K562 (cell line): ENCODE measurements around the gene TUBB1. TPM values are rescaled to one million over a fixed set of nuclear protein-coding genes. Genes with fewer than 3 reads are reported as not detected.

ENCODE experiments used
- ATAC-seq: fragments of 200-7000 bp; cut with Tn5 transposase; 3 replicates; pipeline ENCODE4 v1.9.1; 2020; ENCODE audit warnings: moderate library complexity
- BruUV-seq: library from RNA; stranded (reverse); fragments of 400-500 nt; replicated peaks from 2 replicates; lab custom pipeline; 2021; lab: Mats Ljungman, UMichigan
- CTCF ChIA-PET: fragments of 300-600 bp; formaldehyde crosslinking; extraction: SDS; loops from one replicate; lab custom pipeline; 2021; ENCODE audit warnings: low intra/inter-chr PET ratio; lab: Yijun Ruan, JAX
- POLR2A ChIA-PET: fragments of 300-600, 350-650 bp; sonication (Branson Sonifier 250); formaldehyde crosslinking; extraction: SDS; loops from one replicate; lab custom pipeline; 2021; ENCODE audit warnings: antibody characterized with exemption, inconsistent platforms; lab: Yijun Ruan, JAX
- DNase-seq, 4 experiments: peaks; one replicate each; pipeline versions ENCODE4 v3.0.0 to v3.0.0-alpha.2; 2011 to 2018; ENCODE audit warnings: low spot score in 3 of 4, mixed read lengths in 3 of 4; ENCODE audit errors: extremely low read depth in 1 of 4
- FAIRE-seq: peaks from 2 replicates; lab custom pipeline; 2011; peaks lifted over from hg19 to GRCh38; lab: Jason Lieb, UNC
- H2AFZ ChIP-seq: 2 replicates; pipeline ENCODE4 v1.6.0; 2011; ENCODE audit warnings: low read depth, low read length, control low read depth, inconsistent platforms
- H3K27ac ChIP-seq: fragments of 200-600 bp; 3 replicates; pipeline ENCODE4 v1.8.0; 2011; ENCODE audit warnings: low read depth, mild to moderate bottlenecking, control low read depth, inconsistent platforms, low read length, moderate library complexity, mixed read lengths; ENCODE audit errors: extremely low read depth
- H3K27me3 ChIP-seq, 2 experiments: fragments of 300-600 bp in 1 of 2; 2 replicates in 1 of 2; 3 replicates in 1 of 2; pipeline versions ENCODE4 v1.6.0 to v1.8.0; 2011; ENCODE audit warnings: inconsistent platforms in 2 of 2, low read length in 2 of 2, mild to moderate bottlenecking in 1 of 2, mixed read lengths in 1 of 2, moderate library complexity in 1 of 2; ENCODE audit not compliant: control insufficient read depth in 2 of 2, insufficient read depth in 2 of 2
- H3K36me3 ChIP-seq: fragments of 300-600 bp; 3 replicates; pipeline ENCODE4 v1.8.0; 2011; ENCODE audit warnings: mild to moderate bottlenecking, low read length, inconsistent platforms; ENCODE audit not compliant: control insufficient read depth, insufficient read depth
- H3K4me1 ChIP-seq, 2 experiments: fragments of 200-600 bp in 1 of 2; replicated peaks in 1 of 2; 2 replicates in 1 of 2; 3 replicates in 1 of 2; pipeline versions ENCODE4 v1.5.1 to v1.8.0; 2011; ENCODE audit warnings: inconsistent platforms in 2 of 2, low read length in 2 of 2, mild to moderate bottlenecking in 1 of 2, mixed read lengths in 1 of 2, moderate library complexity in 1 of 2; ENCODE audit not compliant: control insufficient read depth in 2 of 2, insufficient read depth in 2 of 2
- H3K4me2 ChIP-seq: 2 replicates; pipeline ENCODE4 v1.6.1; 2011; ENCODE audit warnings: low read length, control low read depth, inconsistent platforms, mixed read lengths; ENCODE audit not compliant: insufficient read depth
- H3K4me3 ChIP-seq: fragments of 200-600 bp; sonication (generic), shearing (Covaris generic); 2 replicates; pipeline ENCODE4 v1.5.1; 2016; ENCODE audit warnings: control low read depth, inconsistent platforms
- H3K79me2 ChIP-seq: fragments of 200-600 bp; 3 replicates; pipeline ENCODE4 v1.8.0; 2011; ENCODE audit warnings: low read length, inconsistent platforms; ENCODE audit not compliant: control insufficient read depth, insufficient read depth
- H3K9ac ChIP-seq, 2 experiments: 2 replicates each; pipeline versions ENCODE4 v1.6.0 to v1.6.1; 2011; ENCODE audit warnings: low read depth in 2 of 2, low read length in 2 of 2, control low read depth in 1 of 2, inconsistent platforms in 1 of 2, mild to moderate bottlenecking in 1 of 2, mixed read lengths in 1 of 2; ENCODE audit not compliant: insufficient read depth in 1 of 2
- H3K9me1 ChIP-seq: one replicate; pipeline ENCODE4 v1.6.0; 2011; ENCODE audit warnings: inconsistent platforms, mild to moderate bottlenecking, low read length, moderate library complexity; ENCODE audit not compliant: control insufficient read depth, insufficient read depth
- H3K9me3 ChIP-seq: replicated peaks from 2 replicates; pipeline ENCODE4 v1.5.1; 2011; ENCODE audit warnings: low read depth, low read length, inconsistent platforms; ENCODE audit not compliant: control insufficient read depth, insufficient read depth
- H4K20me1 ChIP-seq: replicated peaks from 2 replicates; pipeline ENCODE4 v1.6.1; 2011; ENCODE audit warnings: low read length, inconsistent platforms, mixed read lengths; ENCODE audit not compliant: control insufficient read depth, insufficient read depth
- ARHGAP35 ChIP-seq: fragments of 450-650 bp; IDR thresholded peaks from 2 replicates; pipeline ENCODE4 v1.6.1; 2018; ENCODE audit not compliant: partially characterized antibody
- ASH1L ChIP-seq: fragments of 450-650 bp; IDR thresholded peaks from 2 replicates; pipeline ENCODE4 v1.6.1; 2018; ENCODE audit warnings: borderline replicate concordance, mild to moderate bottlenecking, low read depth; ENCODE audit not compliant: partially characterized antibody
- DPF2 ChIP-seq: fragments of 450-650 bp; IDR thresholded peaks from 2 replicates; pipeline ENCODE4 v1.6.1; 2016
- GATAD2A ChIP-seq: fragments of 450-650 bp; IDR thresholded peaks from 2 replicates; pipeline ENCODE4 v1.6.1; 2017
- GMEB1 ChIP-seq: fragments of 250-450 bp; sonication (Bioruptor Pico); IDR thresholded peaks from 2 replicates; pipeline ENCODE4 v1.4.0; 2020; ENCODE audit warnings: mild to moderate bottlenecking
- L3MBTL2 ChIP-seq: fragments of 450-650 bp; IDR thresholded peaks from 2 replicates; pipeline ENCODE4 v1.6.1; 2016; ENCODE audit warnings: mild to moderate bottlenecking, moderate library complexity
- LCOR ChIP-seq: sonication (generic); formaldehyde crosslinking; IDR thresholded peaks from 2 replicates; pipeline ENCODE4 v1.8.0; 2022; ENCODE audit warnings: mild to moderate bottlenecking, missing genetic modification reagents
- NKRF ChIP-seq: fragments of 450-650 bp; IDR thresholded peaks from 2 replicates; pipeline ENCODE4 v1.6.1; 2016; ENCODE audit warnings: borderline replicate concordance
- SMAD3 ChIP-seq: fragments of 450-650 bp; formaldehyde crosslinking; conservative IDR thresholded peaks from 2 replicates; pipeline ENCODE4 v1.4.0; 2020; ENCODE audit warnings: mild to moderate bottlenecking
- ZNF280B ChIP-seq: fragments of 250-450 bp; sonication (Bioruptor Pico); IDR thresholded peaks from 2 replicates; pipeline ENCODE4 v1.5.1; 2021; ENCODE audit warnings: mild to moderate bottlenecking
- ZNF282 ChIP-seq: sonication (generic); formaldehyde crosslinking; IDR thresholded peaks from 2 replicates; pipeline ENCODE4 v1.8.1; 2023; ENCODE audit warnings: missing genetic modification reagents
- ZNF518B ChIP-seq: fragments of 250-450 bp; sonication (Bioruptor Pico); IDR thresholded peaks from 2 replicates; pipeline ENCODE4 v1.5.0; 2021; ENCODE audit warnings: mild to moderate bottlenecking, moderate library complexity
- ZNF707 ChIP-seq: fragments of 250-450 bp; sonication (Bioruptor Pico); conservative IDR thresholded peaks from 2 replicates; pipeline ENCODE4 v1.8.0; 2022; ENCODE audit warnings: inconsistent platforms, mild to moderate bottlenecking, moderate library complexity
- ZNF785 ChIP-seq: fragments of 250-450 bp; sonication (Bioruptor Pico); IDR thresholded peaks from 2 replicates; pipeline ENCODE4 v1.4.0; 2020; ENCODE audit warnings: mild to moderate bottlenecking
- WGBS: fragments of 100-300 bp; shearing (Covaris generic); methylation state at CpG from one replicate; pipeline ENCODE4 v1.1.6; 2016; ENCODE audit warnings: low coverage, mixed read lengths; ENCODE audit not compliant: insufficient coverage; ENCODE audit errors: missing lambda C conversion rate; 5-methylcytosine and 5-hydroxymethylcytosine counted together
- in situ Hi-C: fragments of 300-500 bp; cut with MboI; formaldehyde crosslinking; loops from 4 replicates; pipeline ENCODE4 v1.15.0; 2018; ENCODE audit warnings: inconsistent platforms, mixed read lengths
- intact Hi-C: fragments of 100-400 bp; cut with micrococcal nuclease; formaldehyde crosslinking; loops from 2 replicates; pipeline ENCODE4 v1.14.2; 2022
- polyA plus RNA-seq, 8 experiments: library from polyadenylated mRNA; depleted of rRNA in 4 of 8; stranded (reverse) in 5 of 8; unstranded in 3 of 8; fragments of >200 nt; fragmentation: Nextera tagmentation in 2 of 8; fragmentation: Illumina TruSeq in 1 of 8; extraction: Ambion mirVana in 2 of 8; extraction: Trizol in 1 of 8; gene quantifications; 2 replicates each; pipeline versions ENCODE4 v1.2.1 to v1.2.3, GENCODE V29; 2011 to 2014; ENCODE audit warnings: inconsistent platforms in 1 of 8, missing spikeins in 1 of 8
- total RNA-seq, 7 experiments: library from RNA; depleted of rRNA in 6 of 7; stranded (reverse); fragments of >200 nt in 6 of 7; fragmentation: Illumina TruSeq in 2 of 7; extraction: Trizol in 2 of 7; gene quantifications; 2 replicates each; pipeline versions ENCODE4 v1.2.1 to v1.2.3, GENCODE V29; 2011 to 2021; ENCODE audit warnings: low replicate concordance in 1 of 7

The TUBB1 gene
- total and polyA plus RNA-seq, 9 of the 15 experiments (the other 6 are each of a cell fraction or from before 2014, with no cell fraction given) = 1.5 to 3.9 (median 2.4) TPM

- ATAC-seq (no peak), DNase-seq (no peak), FAIRE-seq (no peak)
- 39% methylated on average over 3 of the region's 3 CpGs for WGBS
- intact Hi-C loops (no loop called here), in situ Hi-C loops (no loop called here)
- H3K9me1 ChIP-seq = peaks cover 4% of the 10 kb centered on the region
- no peak overlapping the region for H3K4me3 ChIP-seq
- H3K9ac ChIP-seq = no peak overlapping the region
- H2AFZ ChIP-seq = peak overlapping the region; percentile 99
- peaks cover 12 to 28% of the 10 kb centered on the region in 2 experiments; a peak in 4 of 5 replicates for H3K4me1 ChIP-seq
- H3K27me3 ChIP-seq = no peaks in the 10 kb centered on the region; a peak in 1 of 5 replicates
- H3K79me2 ChIP-seq = peaks cover 38% of the 10 kb centered on the region
- no peak overlapping the region for H3K4me2 ChIP-seq
- H3K36me3 ChIP-seq = peaks cover 19% of the 10 kb centered on the region
- CTCF ChIA-PET = no interaction called here
- no TSS peak for BruUV-seq
- H4K20me1 ChIP-seq = peaks cover 5% of the 10 kb centered on the region
- no peaks in the 10 kb centered on the region for H3K9me3 ChIP-seq
- H3K27ac ChIP-seq = no peak overlapping the region
- POLR2A ChIA-PET = interaction anchor here (1.4 to 4.5 kb wide), 3 partner anchors 12 to 62 kb away, joined by 3 to 28 read pairs (median 5); partner anchors contain the start of gene ATP5F1E
- TF ChIP-seq ZNF785 (CRISPR knock-in tag) (no peak), GMEB1 (CRISPR knock-in tag) (no peak), ARHGAP35 (no peak), SMAD3 (no peak), ZNF280B (CRISPR knock-in tag) (no peak), ZNF707 (no peak), ASH1L (no peak), LCOR (CRISPR knock-in tag) (no peak), DPF2 (no peak), L3MBTL2 (no peak), ZNF518B (CRISPR knock-in tag) (no peak), ZNF282 (CRISPR knock-in tag) (no peak), NKRF (no peak), GATAD2A (no peak)
Measured at GRCh38 chr20:59044295-59044694, 25.1 kb downstream of the TUBB1 start.
